Measurements from ENCODE around the gene MECR.

DNA sequence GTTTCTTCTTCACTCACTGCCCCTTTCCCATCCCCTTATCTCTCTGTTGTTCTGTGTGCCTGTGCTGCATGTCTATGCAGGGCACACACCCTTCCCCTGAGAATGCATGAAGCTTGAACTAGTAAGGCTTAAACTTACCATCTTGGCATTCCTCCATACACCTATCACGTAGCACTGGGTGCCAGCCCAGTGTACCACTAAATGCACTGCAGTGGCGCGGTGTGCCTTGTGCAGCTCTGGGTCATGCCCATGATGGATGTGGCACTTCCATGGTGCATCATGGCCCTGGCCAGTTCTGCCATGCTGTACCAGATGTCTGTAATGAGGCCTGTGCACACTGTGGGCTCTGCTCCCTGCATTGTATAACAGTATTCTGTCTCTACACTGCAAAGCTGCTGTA lies 16.3 kb upstream of the MECR start:
- TF ChIP-seq, protein P1, sequence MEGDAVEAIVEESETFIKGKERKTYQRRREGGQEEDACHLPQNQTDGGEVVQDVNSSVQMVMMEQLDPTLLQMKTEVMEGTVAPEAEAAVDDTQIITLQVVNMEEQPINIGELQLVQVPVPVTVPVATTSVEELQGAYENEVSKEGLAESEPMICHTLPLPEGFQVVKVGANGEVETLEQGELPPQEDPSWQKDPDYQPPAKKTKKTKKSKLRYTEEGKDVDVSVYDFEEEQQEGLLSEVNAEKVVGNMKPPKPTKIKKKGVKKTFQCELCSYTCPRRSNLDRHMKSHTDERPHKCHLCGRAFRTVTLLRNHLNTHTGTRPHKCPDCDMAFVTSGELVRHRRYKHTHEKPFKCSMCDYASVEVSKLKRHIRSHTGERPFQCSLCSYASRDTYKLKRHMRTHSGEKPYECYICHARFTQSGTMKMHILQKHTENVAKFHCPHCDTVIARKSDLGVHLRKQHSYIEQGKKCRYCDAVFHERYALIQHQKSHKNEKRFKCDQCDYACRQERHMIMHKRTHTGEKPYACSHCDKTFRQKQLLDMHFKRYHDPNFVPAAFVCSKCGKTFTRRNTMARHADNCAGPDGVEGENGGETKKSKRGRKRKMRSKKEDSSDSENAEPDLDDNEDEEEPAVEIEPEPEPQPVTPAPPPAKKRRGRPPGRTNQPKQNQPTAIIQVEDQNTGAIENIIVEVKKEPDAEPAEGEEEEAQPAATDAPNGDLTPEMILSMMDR (IDR thresholded peaks at IDR 0.05), result no peak
- no peak for TF ChIP-seq POLR2A (IDR thresholded peaks at IDR 0.05)

Data from uterus (tissue), 2 donors.